Keratinocyte (primary cell): ENCODE data around the gene TMEM270. TPM values are rescaled to one million over a fixed set of nuclear protein-coding genes. Genes with fewer than 3 reads are reported as not detected.

Experiments used
- DNase-seq: peaks from one replicate; pipeline ENCODE4 v3.0.0-alpha.2; 2011; ENCODE audit warnings: low read depth, missing footprints, low spot score
- FAIRE-seq: peaks from 2 replicates; lab custom pipeline; 2011; peaks lifted over from hg19 to GRCh38; lab: Jason Lieb, UNC
- H2AFZ ChIP-seq: 2 replicates; pipeline ENCODE4 v1.6.0; 2012; ENCODE audit warnings: low read length, control low read depth, inconsistent platforms; ENCODE audit not compliant: control insufficient read depth
- H3K27ac ChIP-seq: 2 replicates; pipeline ENCODE4 v1.5.1; 2011; ENCODE audit warnings: low read length; ENCODE audit not compliant: control insufficient read depth, insufficient read depth
- H3K27me3 ChIP-seq: 3 replicates; pipeline ENCODE4 v1.6.0; 2011; ENCODE audit warnings: low read length; ENCODE audit not compliant: control insufficient read depth, insufficient read depth; ENCODE audit errors: extremely low read depth
- H3K36me3 ChIP-seq, 2 experiments: 2 replicates in 1 of 2; 3 replicates in 1 of 2; pipeline ENCODE4 v1.5.1; 2011; ENCODE audit warnings: low read length in 2 of 2, mild to moderate bottlenecking in 1 of 2; ENCODE audit not compliant: control insufficient read depth in 2 of 2, insufficient read depth in 2 of 2; ENCODE audit errors: extremely low read depth in 1 of 2
- H3K4me1 ChIP-seq: 3 replicates; pipeline ENCODE4 v1.5.1; 2011; ENCODE audit warnings: low read length; ENCODE audit not compliant: control insufficient read depth, insufficient read depth; ENCODE audit errors: extremely low read depth
- H3K4me2 ChIP-seq: 3 replicates; pipeline ENCODE4 v1.6.0; 2011; ENCODE audit warnings: low read depth, low read length; ENCODE audit not compliant: control insufficient read depth, insufficient read depth; ENCODE audit errors: extremely low read depth
- H3K4me3 ChIP-seq, 3 experiments: fragments of 200-600 bp in 1 of 3; sonication (generic) in 1 of 3; 2 replicates in 2 of 3; 3 replicates in 1 of 3; pipeline ENCODE4 v1.5.1; 2011 to 2016; ENCODE audit warnings: low read length in 3 of 3, mild to moderate bottlenecking in 3 of 3, control low read depth in 2 of 3, inconsistent platforms in 1 of 3, low read depth in 1 of 3, mixed read lengths in 1 of 3, mixed run types in 1 of 3, moderate library complexity in 1 of 3; ENCODE audit not compliant: control insufficient read depth in 2 of 3, insufficient read depth in 2 of 3; ENCODE audit errors: extremely low read depth in 1 of 3
- H3K79me2 ChIP-seq: 2 replicates; pipeline ENCODE4 v1.6.0; 2012; ENCODE audit warnings: low read length; ENCODE audit not compliant: control insufficient read depth, insufficient read depth
- H3K9ac ChIP-seq: 3 replicates; pipeline ENCODE4 v1.6.0; 2011; ENCODE audit warnings: low read length; ENCODE audit not compliant: control insufficient read depth, insufficient read depth; ENCODE audit errors: extremely low read depth
- H3K9me1 ChIP-seq: 3 replicates; pipeline ENCODE4 v1.6.0; 2011; ENCODE audit warnings: low read length; ENCODE audit not compliant: control insufficient read depth, insufficient read depth; ENCODE audit errors: extremely low read depth
- H3K9me3 ChIP-seq: 2 replicates; pipeline ENCODE4 v1.5.1; 2012; ENCODE audit warnings: low read depth, low read length; ENCODE audit not compliant: control insufficient read depth
- H4K20me1 ChIP-seq: 3 replicates; pipeline ENCODE4 v1.6.0; 2011; ENCODE audit warnings: low read length; ENCODE audit not compliant: control insufficient read depth, insufficient read depth; ENCODE audit errors: extremely low read depth
- EZH2 ChIP-seq: IDR thresholded peaks from one replicate; pipeline ENCODE4 v1.6.1; 2012; ENCODE audit warnings: inconsistent platforms, mild to moderate bottlenecking, low read length, moderate library complexity
- dilution Hi-C: fragments of 300-500 bp; cut with MboI; formaldehyde crosslinking; loops from one replicate; pipeline ENCODE4 v1.7.0; 2020; ENCODE audit warnings: low sequenced_read_pairs; ENCODE audit not compliant: extremely low pct_ligation_motif_present
- polyA plus RNA-seq, 5 experiments: library from polyadenylated mRNA; depleted of rRNA in 3 of 5; stranded (reverse) in 3 of 5; stranded (forward) in 1 of 5; unstranded in 1 of 5; fragments of >200 nt; gene quantifications; 1 replicate in 1 of 5; 2 replicates in 3 of 5; 3 replicates in 1 of 5; pipeline versions ENCODE4 v1.2.1 to v1.2.3, GENCODE V29; 2011 to 2012; ENCODE audit warnings: missing spikeins in 2 of 5, low read depth in 1 of 5, low replicate concordance in 1 of 5
- TF ChIP-seq, protein P1 (sequence below), 3 experiments: IDR thresholded peaks in 1 of 3; conservative IDR thresholded peaks in 1 of 3; optimal IDR thresholded peaks in 1 of 3; 2 replicates in 2 of 3; 3 replicates in 1 of 3; pipeline versions ENCODE3 to v1.5.1; 2011; ENCODE audit warnings: low read length in 3 of 3, mild to moderate bottlenecking in 3 of 3, moderate library complexity in 2 of 3, control low read depth in 1 of 3, inconsistent platforms in 1 of 3; ENCODE audit not compliant: insufficient read depth in 2 of 3; ENCODE audit errors: extremely low read depth in 1 of 3

Gene TMEM270
- polyA plus RNA-seq, 1 donor (not counting 4 experiments of a cell fraction or from before 2014, with no cell fraction given) = not detected

GRCh38 chr7:73907554-73908122, 46.7 kb downstream of the TMEM270 start:
- Histone ChIP-seq H3K36me3 (no peaks in the 10 kb centered on the region), H3K27me3 (peaks cover 4% of the 10 kb centered on the region), H3K4me3 (no peak overlapping the region), H3K9ac (no peak overlapping the region), H3K79me2 (no peaks in the 10 kb centered on the region), H4K20me1 (peaks cover 2% of the 10 kb centered on the region), H3K4me2 (no peak overlapping the region), H3K9me3 (no peaks in the 10 kb centered on the region), H3K9me1 (no peaks in the 10 kb centered on the region), H3K27ac (no peak overlapping the region), H3K4me1 (no peaks in the 10 kb centered on the region), H2AFZ (no peak overlapping the region)
- FAIRE-seq = no peak
- DNase-seq = no peak
- dilution Hi-C loops = no loop called here
- TF ChIP-seq EZH2 = no peak
- TF ChIP-seq, protein P1, sequence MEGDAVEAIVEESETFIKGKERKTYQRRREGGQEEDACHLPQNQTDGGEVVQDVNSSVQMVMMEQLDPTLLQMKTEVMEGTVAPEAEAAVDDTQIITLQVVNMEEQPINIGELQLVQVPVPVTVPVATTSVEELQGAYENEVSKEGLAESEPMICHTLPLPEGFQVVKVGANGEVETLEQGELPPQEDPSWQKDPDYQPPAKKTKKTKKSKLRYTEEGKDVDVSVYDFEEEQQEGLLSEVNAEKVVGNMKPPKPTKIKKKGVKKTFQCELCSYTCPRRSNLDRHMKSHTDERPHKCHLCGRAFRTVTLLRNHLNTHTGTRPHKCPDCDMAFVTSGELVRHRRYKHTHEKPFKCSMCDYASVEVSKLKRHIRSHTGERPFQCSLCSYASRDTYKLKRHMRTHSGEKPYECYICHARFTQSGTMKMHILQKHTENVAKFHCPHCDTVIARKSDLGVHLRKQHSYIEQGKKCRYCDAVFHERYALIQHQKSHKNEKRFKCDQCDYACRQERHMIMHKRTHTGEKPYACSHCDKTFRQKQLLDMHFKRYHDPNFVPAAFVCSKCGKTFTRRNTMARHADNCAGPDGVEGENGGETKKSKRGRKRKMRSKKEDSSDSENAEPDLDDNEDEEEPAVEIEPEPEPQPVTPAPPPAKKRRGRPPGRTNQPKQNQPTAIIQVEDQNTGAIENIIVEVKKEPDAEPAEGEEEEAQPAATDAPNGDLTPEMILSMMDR (optimal IDR thresholded peaks at IDR 0.05 in 1 of 3, IDR thresholded peaks at IDR 0.05 in 1 of 3, conservative IDR thresholded peaks at IDR 0.05 in 1 of 3; ENCODE audit: extremely low read depth in 1 of 3, insufficient read depth in 2 of 3, low read length in 3 of 3) = no peak

DNA sequence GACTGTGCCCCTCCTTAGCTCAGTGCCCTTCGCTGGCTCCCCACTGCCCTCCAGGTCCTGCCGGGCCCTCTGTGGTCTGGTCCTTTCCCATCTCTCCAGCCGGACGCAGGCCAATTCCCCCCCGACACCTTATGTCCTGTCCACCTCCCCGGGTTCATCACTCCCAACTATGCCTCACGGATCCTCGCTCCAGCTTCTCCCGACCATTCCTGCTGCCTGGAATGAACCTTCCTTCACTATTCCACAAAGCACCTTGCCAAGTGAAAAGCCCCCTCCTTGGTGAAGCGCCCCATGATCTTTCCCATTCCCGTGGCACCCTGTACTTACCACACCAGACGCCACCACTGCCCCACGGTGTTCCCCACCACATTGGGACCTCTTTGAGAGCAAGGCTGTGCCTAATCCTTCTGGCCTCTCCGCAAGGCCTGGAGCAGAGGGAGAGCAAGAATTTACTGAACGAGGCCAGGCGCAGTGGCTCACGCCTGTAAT, 47.2 kb downstream of the TMEM270 start:
- TF ChIP-seq, protein P1 (optimal IDR thresholded peaks at IDR 0.05 in 1 of 3, IDR thresholded peaks at IDR 0.05 in 1 of 3, conservative IDR thresholded peaks at IDR 0.05 in 1 of 3; ENCODE audit: extremely low read depth in 1 of 3, insufficient read depth in 2 of 3, low read length in 3 of 3) = no peak
- no peak for TF ChIP-seq EZH2
- dilution Hi-C loops = no loop called here
- DNase-seq = no peak
- H3K9ac ChIP-seq = no peak overlapping the region
- no peak for FAIRE-seq
- peaks cover 2% of the 10 kb centered on the region for H4K20me1 ChIP-seq
- no peaks in the 10 kb centered on the region for H3K79me2 ChIP-seq
- H3K9me1 ChIP-seq = no peaks in the 10 kb centered on the region
- H3K36me3 ChIP-seq = no peaks in the 10 kb centered on the region
- no peak overlapping the region for H3K27ac ChIP-seq
- H3K9me3 ChIP-seq = no peaks in the 10 kb centered on the region
- H2AFZ ChIP-seq = no peak overlapping the region
- no peak overlapping the region for H3K4me3 ChIP-seq
- H3K27me3 ChIP-seq = peaks cover 4% of the 10 kb centered on the region
- no peak overlapping the region for H3K4me2 ChIP-seq
- H3K4me1 ChIP-seq = no peaks in the 10 kb centered on the region
